ENCODE measurements around the gene ACACA.
"Not testable (repeated sequence)": the region's sequence is repeated elsewhere in the genome, so short reads cannot be mapped to it uniquely, and the experiment has no call there.

The ACACA gene

DNA sequence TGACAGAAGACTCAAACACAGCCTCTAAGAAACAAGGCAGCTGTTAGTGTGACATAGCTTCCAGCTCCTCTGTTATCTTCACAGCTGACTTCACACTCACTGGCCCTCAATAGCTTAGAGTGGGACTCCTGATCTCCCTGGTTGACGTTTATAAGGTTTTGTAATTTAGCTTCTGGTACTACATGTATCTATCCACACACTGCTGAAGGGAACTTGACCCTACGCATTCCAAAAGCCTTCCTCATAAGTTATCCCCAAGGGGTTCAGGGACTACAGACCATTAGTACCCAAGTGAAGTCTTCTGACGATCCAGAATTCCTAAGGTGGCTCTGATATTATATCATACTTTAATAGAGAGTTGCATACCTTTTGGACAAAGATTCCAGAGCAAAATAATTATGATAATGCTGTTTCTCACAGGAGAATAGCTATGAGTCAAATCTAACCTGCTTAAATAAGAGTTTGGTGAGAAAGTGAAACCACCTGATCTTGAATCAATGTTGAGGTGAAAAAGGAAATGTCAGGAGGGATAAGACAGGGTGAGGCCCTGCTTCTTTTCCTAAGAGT is 14.5 kb downstream of the ACACA start:
- no peak for DNase-seq

DNA sequence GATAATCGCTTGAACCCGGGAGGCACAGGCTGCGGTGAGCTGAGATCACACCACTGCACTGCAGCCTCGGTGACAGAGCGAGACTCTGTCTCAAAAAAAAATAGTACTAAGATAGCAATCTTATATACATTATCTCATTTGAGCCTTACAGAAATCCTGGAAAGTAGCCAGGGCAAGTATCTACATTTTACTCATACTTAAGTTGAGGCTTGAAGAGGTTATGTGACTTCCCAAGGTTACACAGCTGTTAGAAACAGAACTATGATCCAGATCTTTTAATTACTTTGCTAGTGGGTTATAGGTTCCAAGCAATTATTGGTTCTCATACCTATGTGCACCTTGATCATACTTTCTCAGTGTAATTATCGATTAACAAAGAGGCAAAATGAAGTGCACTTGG is 15.5 kb downstream of the ACACA start:
- no peak for DNase-seq

DNA sequence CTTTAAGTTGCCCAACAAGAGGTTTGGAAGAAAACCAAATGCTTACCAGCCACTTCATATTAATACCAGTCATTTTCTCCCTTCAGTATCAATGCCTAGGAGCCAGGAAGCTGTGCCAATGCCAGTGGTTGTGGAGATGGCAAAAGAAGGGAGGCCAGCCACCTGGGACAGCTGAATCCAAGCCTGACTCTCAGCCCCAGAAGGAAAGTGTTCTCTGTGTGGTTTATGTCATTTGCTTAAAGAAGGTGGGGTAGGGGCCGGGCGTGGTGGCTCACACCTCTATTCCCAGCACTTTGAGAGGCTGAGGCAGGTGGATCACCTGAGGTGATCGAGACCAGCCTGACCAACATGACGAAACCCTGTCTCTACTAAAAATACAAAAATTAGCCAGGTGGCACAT is 17.5 kb downstream of the ACACA start:
- no peak for DNase-seq

DNA sequence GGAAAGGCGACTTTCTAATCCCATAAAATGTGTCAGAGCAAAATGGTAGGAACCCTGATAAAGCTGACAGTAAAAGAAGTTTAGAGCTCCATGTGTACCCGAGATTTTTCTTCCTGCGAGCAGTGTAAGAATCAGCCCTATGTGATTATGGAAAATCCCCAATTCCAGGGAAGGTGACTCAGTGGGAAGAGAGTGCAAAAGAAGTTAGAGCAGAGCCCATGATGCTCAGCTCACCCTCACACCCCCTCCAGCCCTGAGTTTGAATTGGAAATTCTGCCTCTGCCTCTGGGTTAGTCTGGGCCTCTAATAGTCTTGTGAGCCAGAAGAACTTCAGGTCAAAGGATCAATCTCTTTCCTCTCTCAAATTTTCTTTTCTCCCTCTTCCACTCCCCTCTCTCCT is 18.4 kb downstream of the ACACA start:
- no peak for DNase-seq

DNA sequence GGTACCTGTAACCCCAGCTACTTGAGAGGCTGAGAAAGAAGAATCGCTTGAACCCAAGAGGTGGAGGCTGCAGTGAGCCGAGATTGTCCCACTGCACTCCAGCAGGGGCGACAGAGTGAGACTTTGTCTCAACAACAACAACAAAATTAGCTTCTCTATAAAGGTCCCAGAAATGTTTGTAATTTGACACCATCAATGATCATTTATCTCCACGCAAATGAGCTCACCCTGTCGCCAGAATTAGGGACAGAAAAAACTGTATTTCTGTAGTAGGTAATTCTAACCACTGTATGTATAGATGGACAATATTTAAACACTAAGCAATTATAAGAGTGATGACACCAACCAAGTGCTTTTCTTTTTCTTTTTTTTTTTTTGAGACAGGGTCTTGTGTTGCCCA is 20.2 kb downstream of the ACACA start:
- DNase-seq, result no peak

DNA sequence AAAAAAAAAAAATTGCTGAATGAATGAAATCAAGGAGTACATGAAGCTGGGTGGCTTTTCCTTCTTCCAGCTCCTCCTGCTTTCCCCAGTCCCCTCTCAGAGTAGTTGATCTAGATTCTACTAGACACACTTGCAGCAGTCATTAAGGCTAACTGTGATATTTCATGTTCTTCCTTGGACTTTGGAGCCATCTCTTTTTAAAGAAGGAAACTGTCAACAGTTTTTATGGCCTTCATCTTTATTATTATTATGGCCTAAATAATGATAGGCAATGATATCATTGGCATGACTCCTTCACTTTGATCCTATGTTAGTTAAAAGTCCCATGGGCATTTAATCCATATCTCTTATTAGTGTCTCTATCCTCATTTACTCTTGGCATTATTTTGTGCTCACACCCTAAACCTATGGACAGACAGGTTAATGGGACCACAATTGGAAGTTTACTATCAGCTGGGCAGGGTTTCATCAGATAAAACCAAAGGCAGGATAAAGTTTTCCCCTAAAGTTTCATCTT is 21.1 kb downstream of the ACACA start:
- no peak for DNase-seq

DNA sequence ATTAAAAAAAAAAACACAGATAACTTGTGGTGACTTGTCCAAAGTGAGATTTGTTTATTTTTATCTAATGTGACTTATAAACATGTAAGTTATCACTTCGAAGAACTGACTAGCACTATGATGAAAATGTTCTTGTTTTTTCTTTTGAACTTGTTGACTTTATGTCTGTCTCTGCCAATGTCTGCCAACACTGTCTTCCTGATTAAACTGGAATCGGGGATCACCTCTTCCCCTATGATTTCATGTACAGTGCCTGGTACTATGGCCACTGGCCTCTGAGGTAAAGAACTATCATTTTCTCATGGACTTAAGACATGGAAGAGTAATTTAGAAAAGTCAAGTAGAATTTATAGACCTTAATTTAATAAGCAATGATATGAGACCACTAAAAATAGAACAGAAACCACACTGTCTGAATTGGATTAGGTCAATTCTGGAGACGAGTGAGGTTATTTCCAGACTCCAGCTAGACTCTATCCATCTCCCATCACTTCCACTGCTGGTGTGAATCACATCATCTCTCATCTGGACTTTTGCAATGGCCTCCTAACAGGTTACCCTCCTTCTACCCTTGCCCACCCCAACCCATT is 22.0 kb downstream of the ACACA start:
- DNase-seq, result no peak

DNA sequence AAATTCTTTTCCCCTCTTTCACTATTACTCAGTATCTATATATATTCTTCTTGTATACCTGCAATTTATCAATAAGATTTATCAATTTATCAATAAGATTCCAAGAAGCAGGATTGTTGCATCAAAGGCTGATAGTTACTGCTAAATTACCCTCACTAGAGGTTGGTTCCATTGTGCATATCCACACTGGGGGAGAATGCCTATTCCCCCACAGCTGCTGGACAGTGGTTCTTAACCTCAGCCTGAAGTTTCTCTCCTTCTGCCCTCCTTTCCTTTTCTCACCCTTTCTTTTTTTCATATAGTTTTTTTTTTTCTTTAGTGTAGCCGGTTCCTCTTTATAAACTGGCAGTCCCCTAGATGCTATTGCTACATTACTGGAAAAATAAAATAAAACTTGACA is 24.6 kb downstream of the ACACA start:
- no peak for DNase-seq

DNA sequence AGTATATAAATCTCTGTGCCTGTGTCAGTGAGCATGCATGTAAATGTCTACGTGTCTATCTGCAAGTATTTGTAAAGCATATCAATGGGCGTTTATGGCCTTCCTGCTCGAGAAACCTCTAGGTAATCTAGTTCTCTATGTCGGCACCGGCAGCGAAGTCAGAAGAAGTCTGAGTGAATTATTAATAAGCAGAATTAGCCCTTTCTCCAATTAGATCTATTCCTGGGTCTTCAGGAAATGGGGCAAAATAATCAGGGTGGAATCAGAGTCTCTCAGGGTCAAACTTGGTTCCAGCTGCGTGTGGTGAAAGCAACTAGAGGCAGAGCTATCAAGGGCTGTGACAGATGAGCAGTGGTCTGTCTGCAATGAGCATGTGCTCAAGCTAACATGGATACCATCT is 30.9 kb downstream of the ACACA start, which contains the start of gene C17orf78:
TSS of gene C17orf78 (plus strand) at position 280 of the 400 bp plus-strand sequence. CDS start at position 388, 108 bp downstream.
- DNase-seq, result no peak

DNA sequence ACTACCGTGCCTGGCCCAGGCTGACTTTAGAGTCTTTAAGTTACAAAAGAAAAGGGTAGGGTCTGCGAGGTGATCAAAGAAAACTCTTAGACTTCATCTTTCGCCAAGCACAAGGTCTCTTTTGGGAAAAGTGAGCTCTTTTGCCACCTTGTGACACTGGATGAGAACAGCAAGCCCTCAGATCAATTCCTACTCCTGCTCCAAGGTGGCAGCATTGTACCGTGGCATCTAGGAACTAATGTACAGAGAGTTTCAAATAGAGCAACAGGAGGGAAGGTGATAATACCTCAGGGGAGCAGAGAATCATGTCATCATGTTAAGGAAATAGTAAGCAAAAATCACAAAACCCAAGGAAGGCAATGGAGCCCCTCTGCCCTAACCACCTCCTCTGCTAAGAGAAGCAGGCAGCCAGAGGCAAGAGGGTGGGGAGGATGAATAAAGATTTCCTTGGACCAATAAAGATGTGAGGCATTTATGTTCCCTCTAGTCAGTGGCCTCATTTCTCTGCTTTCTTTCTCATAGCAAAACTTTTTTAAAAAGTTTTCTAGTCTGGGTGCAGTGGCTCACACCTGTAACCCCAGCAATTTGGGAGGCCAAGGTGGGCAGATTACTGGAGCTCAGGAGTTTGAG is 33.0 kb downstream of the ACACA start:
- peak; percentile 70 for DNase-seq

DNA sequence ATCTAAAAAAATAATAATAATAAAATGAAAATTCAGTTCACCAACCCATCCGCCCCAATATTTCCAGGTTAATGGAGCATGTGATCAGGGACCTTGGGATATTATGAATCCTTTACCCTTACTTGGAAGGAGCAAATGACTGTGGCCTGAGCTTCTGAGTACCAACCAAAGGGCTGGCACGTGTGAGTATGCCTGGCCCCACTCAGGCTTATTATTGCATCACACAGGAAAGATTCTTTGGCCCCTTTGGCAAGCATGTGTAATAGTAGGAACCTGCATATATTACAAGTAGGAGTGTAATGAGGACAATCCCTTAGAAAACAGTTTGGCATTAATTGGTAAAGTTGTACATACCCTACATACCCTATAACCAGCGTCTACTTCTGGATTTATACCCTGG is 38.1 kb downstream of the ACACA start:
- no peak for DNase-seq

DNA sequence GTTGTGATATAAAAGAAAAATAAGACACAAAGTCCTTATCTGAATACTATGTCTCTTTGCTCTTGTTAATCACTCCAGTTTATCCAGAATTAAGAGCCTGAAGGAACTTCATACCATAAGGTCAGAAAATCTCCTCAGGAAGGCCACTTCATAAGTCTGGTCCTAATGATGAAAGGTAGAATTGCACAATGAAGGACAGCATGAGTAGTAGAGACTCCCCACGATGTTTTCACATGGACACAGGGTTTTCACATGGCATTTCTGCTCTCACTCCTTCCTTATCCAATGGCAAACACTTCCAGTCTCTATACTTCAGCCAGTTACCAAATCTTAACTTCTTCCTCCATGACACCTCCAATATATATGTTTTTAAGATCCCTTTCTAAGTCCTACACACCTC is 41.0 kb downstream of the ACACA start:
- no peak for DNase-seq

DNA sequence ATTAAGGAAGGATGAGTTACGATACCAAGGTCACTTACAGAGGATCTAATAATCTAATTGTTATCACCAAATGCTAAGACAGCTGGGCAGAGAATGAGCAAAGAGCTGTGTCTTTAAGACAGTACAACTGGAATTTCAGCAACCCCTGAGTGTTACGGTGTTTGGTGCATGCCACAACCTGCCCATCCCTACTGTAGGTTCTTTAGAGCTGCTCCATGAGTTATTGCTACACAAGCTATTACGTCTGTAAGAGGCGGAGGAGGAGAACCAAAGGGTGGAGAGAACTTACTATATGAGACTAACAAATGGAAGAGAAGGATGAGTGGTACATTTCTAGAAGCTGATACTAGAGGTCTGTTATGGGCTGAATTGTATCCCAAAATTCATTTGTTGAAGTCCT is 45.1 kb downstream of the ACACA start:
- DNase-seq, result no peak

DNA sequence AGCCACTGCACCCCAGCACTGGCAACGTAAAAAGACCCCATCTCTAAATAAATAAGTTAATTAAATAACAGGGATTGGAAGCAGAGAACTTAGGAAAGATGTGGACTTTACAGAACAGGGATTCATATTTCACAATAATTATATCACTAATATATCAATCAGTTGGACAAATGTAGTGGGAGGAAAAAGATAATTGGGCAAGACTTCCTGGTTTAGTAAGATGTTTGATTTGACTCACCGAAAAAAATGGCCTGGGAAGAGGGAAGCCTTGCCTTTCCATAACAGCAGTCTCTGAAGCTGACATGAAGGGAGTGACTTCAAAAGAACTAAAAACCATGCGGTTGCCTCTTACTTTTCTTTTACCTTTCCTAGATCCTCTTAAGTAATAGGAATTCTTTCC is 46.0 kb downstream of the ACACA start:
- no peak for DNase-seq

DNA sequence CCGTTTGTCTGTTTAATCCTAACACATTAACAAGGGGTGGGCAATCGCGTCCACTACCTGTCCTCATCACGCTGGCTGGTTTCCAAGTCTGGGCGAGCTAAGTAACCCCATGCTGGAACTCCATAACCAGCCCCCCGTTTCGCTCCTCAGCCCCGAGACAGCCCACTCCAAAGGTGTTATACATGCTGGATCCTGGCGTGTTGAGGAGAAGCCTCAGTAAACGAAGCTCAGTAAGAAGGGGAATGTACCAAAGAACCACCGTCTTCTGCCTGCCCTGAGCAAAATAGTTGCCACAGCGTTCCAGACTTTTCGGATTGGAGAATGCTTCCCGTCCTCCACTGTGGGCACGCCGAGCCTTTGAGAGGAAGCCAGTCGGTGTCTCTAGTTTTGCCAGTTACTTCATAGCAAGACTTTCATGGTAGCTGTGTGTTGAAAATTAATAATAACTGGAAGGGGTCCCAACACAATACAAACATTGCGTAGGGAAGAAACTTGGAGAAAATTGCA is 46.9 kb downstream of the ACACA start:
- DNase-seq, result no peak

DNA sequence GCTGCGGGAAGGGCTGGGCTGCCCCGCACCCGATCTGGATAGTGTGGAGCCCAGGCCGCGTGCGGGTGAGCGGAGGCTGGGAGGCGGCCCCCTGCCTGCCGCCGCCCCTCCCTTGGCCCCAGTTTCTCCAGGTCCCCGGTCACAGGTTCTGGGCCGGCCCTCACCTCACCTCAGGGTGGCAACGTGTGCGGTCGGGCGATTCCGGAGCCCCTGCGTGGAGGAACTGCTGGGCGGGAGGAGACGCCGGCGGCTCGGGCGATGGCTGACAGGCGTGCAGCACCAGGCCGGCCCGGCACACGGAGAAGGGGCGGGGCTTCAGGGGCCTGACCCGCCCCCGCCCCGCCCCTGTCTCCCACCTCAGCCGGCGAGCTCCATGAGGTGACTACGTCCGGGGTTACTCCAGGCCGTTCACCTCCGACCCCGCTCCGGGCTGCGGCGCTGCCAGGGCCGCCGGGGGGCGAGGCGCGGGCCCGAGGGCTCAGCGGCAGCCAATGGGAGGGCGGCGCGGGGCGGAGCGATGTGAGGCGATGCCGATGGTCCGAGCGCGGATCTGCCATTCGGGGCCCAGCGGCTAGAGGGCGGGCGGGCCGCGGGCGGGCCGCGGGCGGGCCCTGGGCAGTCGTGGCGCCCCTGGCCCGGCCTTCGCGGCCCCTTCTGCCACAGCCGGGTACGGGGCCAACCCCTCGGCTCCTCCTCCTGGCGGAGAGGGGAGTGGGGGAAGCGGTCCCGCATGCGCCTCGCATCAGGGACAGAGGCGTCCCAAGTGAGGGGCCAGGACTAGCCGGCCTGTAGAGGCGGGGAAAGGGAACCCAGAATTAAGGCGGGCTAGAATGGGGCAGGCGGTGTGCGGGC is 47.6 kb downstream of the ACACA start:
- peak; percentile 94 for DNase-seq

DNA sequence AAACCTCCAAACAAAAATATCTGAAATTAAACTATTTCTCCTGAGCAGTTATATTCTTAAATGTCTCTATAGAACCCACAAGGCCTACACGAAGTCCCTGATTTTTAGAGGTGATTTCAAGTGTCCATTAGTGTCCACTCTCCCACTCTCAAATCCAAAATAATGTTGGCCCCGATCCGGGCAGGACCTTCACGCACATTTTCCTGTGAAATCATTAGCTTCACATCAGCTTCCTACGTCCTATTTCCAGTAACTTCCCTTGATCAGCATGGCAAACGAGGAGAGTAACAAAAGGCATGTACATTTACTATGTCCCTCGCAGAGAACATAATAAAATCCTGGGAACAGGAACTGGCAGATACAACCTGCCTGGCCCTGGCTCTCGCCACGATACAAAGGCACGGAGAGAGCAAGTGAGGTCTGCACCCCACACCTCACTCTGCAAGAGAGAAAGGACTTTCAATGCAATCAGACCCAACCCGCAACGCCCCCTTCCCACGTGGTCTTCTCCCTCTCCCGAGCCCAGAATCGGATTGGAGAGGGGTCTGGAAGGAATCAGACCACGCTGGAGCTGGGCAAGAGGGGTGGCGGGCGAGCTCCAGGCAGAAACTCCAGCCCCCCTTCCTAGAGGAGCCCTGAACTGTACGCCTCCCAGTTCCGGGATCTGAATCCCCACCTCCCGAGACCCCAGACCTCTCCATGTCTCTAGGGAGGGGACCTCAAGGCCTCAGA is 48.4 kb downstream of the ACACA start:
- peak; percentile 66 for DNase-seq

DNA sequence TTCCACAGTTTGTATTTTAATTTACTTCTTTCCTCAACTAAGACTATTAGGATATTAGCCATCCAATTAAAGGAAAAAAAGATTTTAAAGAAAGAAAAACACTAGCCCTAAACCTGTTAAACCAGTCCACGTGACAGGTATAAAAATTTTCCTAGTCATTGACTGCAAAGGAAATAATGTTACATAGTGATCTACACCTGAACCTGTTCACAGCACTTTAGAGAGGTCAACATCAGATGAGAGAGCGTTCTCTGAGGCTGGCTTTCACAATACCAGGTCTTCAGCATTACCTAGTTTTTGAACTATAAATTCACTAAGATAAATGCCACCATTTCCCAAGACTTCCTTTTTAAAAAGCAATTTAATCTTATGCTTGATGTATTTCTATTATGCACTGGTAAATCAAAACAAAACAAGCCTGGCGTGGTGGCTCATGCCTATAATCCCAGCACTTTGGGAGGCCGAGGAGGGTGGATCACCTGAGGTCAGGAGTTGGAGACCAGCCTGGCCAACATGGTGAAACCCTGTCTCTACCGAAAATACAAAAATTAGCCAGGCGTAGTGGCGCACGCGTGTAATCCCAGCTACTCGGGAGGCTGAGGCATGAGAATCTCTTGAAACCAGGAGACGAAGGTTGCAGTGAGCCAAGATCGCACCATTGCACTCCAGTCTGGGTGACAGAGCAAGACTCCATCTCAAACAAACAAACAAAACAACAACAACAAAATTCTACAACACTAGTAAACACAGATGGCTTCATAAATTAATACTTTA is 49.7 kb downstream of the ACACA start:
- DNase-seq, result not testable (repeated sequence)

DNA sequence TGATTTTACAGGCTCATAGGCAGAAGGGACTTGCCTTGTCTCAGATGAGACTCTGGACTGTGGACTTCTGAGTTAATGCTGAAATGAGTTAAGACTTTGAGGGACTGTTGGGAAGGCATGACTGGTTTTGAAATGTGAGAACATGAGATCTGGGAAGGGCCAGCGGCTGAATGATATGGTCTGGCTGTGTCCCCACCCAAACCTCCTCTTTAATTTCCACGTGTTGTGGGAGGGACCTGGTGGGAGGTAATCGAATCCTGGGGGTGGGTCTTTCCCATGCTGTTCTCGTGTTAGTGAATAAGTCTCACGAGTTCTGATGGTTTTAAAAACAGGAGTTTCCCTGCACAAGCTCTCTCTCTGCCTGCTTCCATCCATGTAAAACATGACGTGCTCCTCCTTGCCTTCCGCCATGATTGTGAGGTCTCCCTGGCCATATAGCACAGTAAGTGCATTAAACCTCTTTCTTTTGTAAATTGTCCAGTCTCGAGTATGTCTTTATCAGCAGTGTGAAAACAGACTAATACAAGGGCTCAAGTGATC is 59.7 kb downstream of the ACACA start:
- DNase-seq, result not testable (repeated sequence)

DNA sequence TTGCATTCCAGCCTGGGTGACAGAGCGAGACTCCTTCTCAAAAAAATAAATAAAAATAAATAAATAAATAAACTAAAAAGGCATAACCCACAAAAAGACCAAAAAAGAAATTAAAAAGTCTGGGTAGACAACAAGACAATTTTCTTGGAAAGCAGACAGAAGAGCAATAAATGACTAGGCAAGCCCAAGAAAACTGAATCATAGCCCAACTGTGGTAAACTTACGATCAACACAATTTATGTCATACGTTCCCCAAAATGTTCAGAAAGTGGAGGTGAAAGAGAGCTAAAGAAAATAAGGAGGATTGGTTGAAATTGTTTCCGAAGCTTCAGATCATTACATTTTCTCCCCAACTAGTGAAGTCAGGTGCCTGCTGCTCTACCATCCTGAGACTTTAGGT is 62.1 kb downstream of the ACACA start:
- no peak for DNase-seq

DNA sequence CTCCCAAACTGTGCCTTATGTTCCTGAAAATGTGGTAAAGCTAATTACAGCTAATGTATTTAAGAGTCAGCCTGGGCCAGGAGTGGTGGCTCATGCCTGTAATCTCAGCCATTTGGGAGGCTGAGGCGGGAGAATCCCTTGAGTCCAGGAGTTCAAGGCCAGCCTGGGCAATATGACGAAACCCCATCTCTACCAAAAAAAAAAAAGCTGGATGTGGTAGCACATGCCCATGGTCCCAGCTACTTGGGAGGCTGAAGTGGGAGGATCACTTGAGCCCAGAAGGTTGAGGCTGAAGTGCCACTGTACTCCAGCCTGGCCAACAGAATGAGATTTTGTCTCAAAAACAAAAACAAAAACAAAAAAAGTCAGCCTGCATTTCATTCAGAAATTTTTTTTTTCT is 64.0 kb downstream of the ACACA start:
- no peak for DNase-seq

DNA sequence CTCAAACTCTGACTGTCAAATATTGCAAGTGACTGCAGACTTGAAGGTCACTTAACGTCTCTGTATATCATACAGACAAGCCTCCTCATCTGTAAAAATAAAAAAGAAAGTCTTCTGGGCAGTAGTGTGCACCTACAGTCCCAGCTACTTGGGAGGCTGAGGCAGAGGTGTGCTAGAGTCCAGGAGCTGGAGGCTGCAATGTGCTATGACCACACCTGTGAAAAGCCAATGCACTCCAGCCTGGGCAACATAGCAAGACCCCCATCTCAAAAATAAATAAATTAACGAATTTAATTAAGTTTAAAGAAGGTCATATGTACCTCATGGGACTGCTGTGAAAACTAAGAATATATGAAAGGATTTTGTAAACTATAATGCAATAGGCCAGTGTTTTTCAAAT is 65.8 kb downstream of the ACACA start:
- DNase-seq, result no peak

Measured in stimulated activated CD8-positive, alpha-beta memory T cell treated with anti-CD3 and anti-CD28 coated beads, Interleukin-4, amount 100 ng/mL, for 48 hours (primary cell).